ENCODE data around the gene ST8SIA4.

DNA sequence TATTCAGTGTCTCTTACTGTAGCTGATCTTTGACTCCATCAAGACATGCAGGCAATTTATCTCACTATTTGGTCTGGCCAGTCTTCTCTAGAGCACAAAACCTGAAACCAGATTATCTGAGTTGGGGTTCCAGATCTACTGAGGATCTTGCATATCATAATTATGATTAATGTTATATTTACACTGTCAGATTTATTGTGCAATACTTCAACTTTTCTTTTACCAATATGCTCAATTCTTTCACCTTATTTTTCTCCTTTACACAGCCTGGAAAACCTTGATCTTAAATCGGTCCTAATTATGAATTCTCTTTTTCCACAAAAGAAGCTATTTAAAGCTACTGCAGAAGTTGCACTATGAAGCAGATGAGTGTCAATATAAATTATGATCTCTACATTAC, 140.1 kb downstream of the ST8SIA4 start:
- TF ChIP-seq, protein P1, sequence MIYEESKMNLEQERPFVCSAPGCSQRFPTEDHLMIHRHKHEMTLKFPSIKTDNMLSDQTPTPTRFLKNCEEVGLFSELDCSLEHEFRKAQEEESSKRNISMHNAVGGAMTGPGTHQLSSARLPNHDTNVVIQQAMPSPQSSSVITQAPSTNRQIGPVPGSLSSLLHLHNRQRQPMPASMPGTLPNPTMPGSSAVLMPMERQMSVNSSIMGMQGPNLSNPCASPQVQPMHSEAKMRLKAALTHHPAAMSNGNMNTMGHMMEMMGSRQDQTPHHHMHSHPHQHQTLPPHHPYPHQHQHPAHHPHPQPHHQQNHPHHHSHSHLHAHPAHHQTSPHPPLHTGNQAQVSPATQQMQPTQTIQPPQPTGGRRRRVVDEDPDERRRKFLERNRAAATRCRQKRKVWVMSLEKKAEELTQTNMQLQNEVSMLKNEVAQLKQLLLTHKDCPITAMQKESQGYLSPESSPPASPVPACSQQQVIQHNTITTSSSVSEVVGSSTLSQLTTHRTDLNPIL (CRISPR knock-in tag; IDR thresholded peaks at IDR 0.05; ENCODE audit: low read depth), result no peak
- TF ChIP-seq TCF4 (CRISPR knock-in tag; IDR thresholded peaks at IDR 0.05; ENCODE audit: borderline replicate concordance) (no peak), GLIS3 (CRISPR knock-in tag; IDR thresholded peaks at IDR 0.05) (no peak)
- TF ChIP-seq, protein P2, sequence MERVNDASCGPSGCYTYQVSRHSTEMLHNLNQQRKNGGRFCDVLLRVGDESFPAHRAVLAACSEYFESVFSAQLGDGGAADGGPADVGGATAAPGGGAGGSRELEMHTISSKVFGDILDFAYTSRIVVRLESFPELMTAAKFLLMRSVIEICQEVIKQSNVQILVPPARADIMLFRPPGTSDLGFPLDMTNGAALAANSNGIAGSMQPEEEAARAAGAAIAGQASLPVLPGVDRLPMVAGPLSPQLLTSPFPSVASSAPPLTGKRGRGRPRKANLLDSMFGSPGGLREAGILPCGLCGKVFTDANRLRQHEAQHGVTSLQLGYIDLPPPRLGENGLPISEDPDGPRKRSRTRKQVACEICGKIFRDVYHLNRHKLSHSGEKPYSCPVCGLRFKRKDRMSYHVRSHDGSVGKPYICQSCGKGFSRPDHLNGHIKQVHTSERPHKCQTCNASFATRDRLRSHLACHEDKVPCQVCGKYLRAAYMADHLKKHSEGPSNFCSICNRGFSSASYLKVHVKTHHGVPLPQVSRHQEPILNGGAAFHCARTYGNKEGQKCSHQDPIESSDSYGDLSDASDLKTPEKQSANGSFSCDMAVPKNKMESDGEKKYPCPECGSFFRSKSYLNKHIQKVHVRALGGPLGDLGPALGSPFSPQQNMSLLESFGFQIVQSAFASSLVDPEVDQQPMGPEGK (CRISPR knock-in tag; IDR thresholded peaks at IDR 0.05; ENCODE audit: borderline replicate concordance), result no peak

Measured in SK-N-SH treated with all-trans-retinoic acid at 6 μM for 48 hours (cell line).